SK-N-SH (cell line): ENCODE data around the gene GSTA5. TPM values are rescaled to one million over a fixed set of nuclear protein-coding genes. Genes with fewer than 3 reads are reported as not detected.
"Not testable (repeated sequence)": the region's sequence is repeated elsewhere in the genome, so short reads cannot be mapped to it uniquely, and the experiment has no call there.

Experiments
- CTCF ChIA-PET: fragments of 300-600, 350-600 bp; formaldehyde crosslinking; extraction: SDS; loops from one replicate; lab custom pipeline; 2021; lab: Yijun Ruan, JAX
- POLR2A ChIA-PET: fragments of 350-600 bp; sonication (Branson Sonifier 250); formaldehyde crosslinking; extraction: SDS; loops from one replicate; lab custom pipeline; 2020; ENCODE audit warnings: antibody characterized with exemption, inconsistent platforms; lab: Yijun Ruan, JAX
- DNase-seq: peaks from one replicate; pipeline ENCODE4 v3.0.0; 2012
- H2AFZ ChIP-seq: fragments of 200-600 bp; sonication (generic); 2 replicates; pipeline ENCODE4 v1.8.1; 2016; ENCODE audit warnings: antibody characterized with exemption, mild to moderate bottlenecking, low read depth
- H3F3A ChIP-seq: fragments of 200-600 bp; sonication (generic); replicated peaks from 2 replicates; pipeline ENCODE3; 2016; ENCODE audit warnings: antibody characterized with exemption, mild to moderate bottlenecking; ENCODE audit not compliant: insufficient read depth
- H3K27ac ChIP-seq, 2 experiments: fragments of 200-500 bp in 1 of 2; fragments of 200-600 bp in 1 of 2; sonication (Bioruptor generic) in 1 of 2; sonication (generic), shearing (Covaris generic) in 1 of 2; 2 replicates each; pipeline versions ENCODE4 v1.5.1 to v1.6.1; 2014 to 2016; ENCODE audit warnings: low read depth in 2 of 2, inconsistent platforms in 1 of 2, low read length in 1 of 2, mild to moderate bottlenecking in 1 of 2, mixed read lengths in 1 of 2
- H3K27me3 ChIP-seq: fragments of 200-600 bp; sonication (generic), shearing (Covaris generic); 2 replicates; pipeline ENCODE4 v1.6.1; 2016; ENCODE audit warnings: mixed run types; ENCODE audit not compliant: insufficient read depth
- H3K36me3 ChIP-seq, 2 experiments: fragments of 200-500 bp in 1 of 2; fragments of 200-600 bp in 1 of 2; sonication (Bioruptor generic) in 1 of 2; sonication (generic) in 1 of 2; replicated peaks in 1 of 2; 2 replicates each; pipeline versions ENCODE3 to v1.5.1; 2014 to 2016; ENCODE audit warnings: low read length in 1 of 2, mild to moderate bottlenecking in 1 of 2; ENCODE audit not compliant: insufficient read depth in 2 of 2, control insufficient read depth in 1 of 2
- H3K4me1 ChIP-seq, 2 experiments: fragments of 200-500 bp in 1 of 2; fragments of 200-600 bp in 1 of 2; sonication (Bioruptor generic) in 1 of 2; sonication (generic), shearing (Covaris generic) in 1 of 2; 2 replicates each; pipeline versions ENCODE4 v1.5.1 to v1.6.1; 2014 to 2016; ENCODE audit warnings: low read depth in 1 of 2, low read length in 1 of 2, mixed run types in 1 of 2; ENCODE audit not compliant: insufficient read depth in 2 of 2, control insufficient read depth in 1 of 2
- H3K4me2 ChIP-seq: fragments of 200-600 bp; sonication (generic), shearing (Covaris generic); 2 replicates; pipeline ENCODE4 v1.6.1; 2017; ENCODE audit warnings: mixed run types
- H3K4me3 ChIP-seq, 2 experiments: fragments of 200-500 bp in 1 of 2; fragments of 200-600 bp in 1 of 2; sonication (Bioruptor generic) in 1 of 2; sonication (generic), shearing (Covaris generic) in 1 of 2; 2 replicates each; pipeline versions ENCODE4 v1.5.1 to v1.8.1; 2014 to 2016; ENCODE audit warnings: low read depth in 2 of 2, inconsistent platforms in 1 of 2, low read length in 1 of 2, mild to moderate bottlenecking in 1 of 2, mixed read lengths in 1 of 2, moderate library complexity in 1 of 2
- H3K79me2 ChIP-seq: fragments of 200-600 bp; sonication (generic); 2 replicates; pipeline ENCODE4 v1.8.1; 2017; ENCODE audit warnings: mild to moderate bottlenecking; ENCODE audit not compliant: insufficient read depth
- H3K9ac ChIP-seq: fragments of 200-600 bp; sonication (generic); 2 replicates; pipeline ENCODE4 v1.6.1; 2017; ENCODE audit warnings: mixed run types
- H3K9me2 ChIP-seq: fragments of 200-600 bp; sonication (generic); 2 replicates; pipeline ENCODE4 v1.6.1; 2017; ENCODE audit warnings: mixed run types
- H3K9me3 ChIP-seq: fragments of 200-600 bp; sonication (generic); 2 replicates; pipeline ENCODE4 v1.6.1; 2017; ENCODE audit warnings: mixed run types, mild to moderate bottlenecking, moderate library complexity
- H4K20me1 ChIP-seq: fragments of 200-600 bp; sonication (generic); 2 replicates; pipeline ENCODE4 v1.6.1; 2017; ENCODE audit warnings: mild to moderate bottlenecking, mixed run types; ENCODE audit not compliant: insufficient read depth
- ELF1 ChIP-seq: IDR thresholded peaks from 2 replicates; pipeline ENCODE4 v1.4.0; 2012
- RAD21 ChIP-seq: IDR thresholded peaks from 2 replicates; pipeline ENCODE4 v1.6.1; 2012; ENCODE audit warnings: mild to moderate bottlenecking, low read length
- RCOR1 ChIP-seq: fragments of 150-350 bp; IDR thresholded peaks from 2 replicates; pipeline ENCODE4 v1.6.1; 2017; ENCODE audit warnings: antibody characterized with exemption, low read length
- TEAD4 ChIP-seq: IDR thresholded peaks from 2 replicates; pipeline ENCODE4 v1.4.0; 2012; ENCODE audit warnings: mild to moderate bottlenecking, borderline replicate concordance; ENCODE audit not compliant: insufficient read depth
- WGBS: methylation state at CpG from one replicate; pipeline ENCODE4 v1.1.6; 2017; ENCODE audit warnings: low lambda C conversion rate; 5-methylcytosine and 5-hydroxymethylcytosine counted together
- polyA plus RNA-seq, 3 experiments: library from polyadenylated mRNA; depleted of rRNA; stranded (reverse); fragments of >200 nt; gene quantifications; 2 replicates each; pipeline ENCODE4 v1.2.3, GENCODE V29; 2012
- TF ChIP-seq, protein P1 (sequence below): fragments of 150-350 bp; IDR thresholded peaks from 2 replicates; pipeline ENCODE4 v1.6.1; 2017; ENCODE audit warnings: antibody characterized with exemption, low read length, low read depth, borderline replicate concordance

The GSTA5 gene
- polyA plus RNA-seq, 1 of the 3 experiments (the other 2 are of a cell fraction) = not detected

DNA sequence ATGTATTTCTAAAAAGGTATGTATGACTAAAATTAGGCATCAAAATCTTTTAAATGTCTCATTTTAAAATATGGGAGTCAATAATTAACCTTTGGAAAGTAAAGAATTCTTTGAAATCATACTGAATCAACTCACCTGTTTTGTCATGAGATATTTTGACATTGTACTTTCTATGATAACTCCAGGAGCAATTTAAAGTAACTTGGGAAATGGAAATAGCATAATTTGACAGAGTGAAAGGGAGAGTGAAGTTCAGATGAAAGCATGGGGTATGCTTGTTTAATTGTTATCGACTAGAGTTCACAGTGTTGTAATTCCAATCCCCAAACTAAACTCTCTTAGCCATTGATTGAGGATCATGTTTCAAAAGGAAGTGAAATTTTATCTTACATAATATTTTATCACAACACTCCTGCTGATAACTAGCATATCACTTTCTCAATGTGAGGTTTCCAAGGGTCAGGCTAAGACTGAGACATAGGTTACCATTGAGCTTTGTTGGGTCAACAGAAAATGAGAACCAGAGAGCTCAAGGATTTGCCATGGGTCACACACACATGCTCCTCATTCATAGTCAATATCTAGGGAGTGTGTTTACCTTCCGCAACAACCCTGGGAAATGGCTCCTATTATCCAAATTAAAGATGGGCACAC is 39.3 kb downstream of the GSTA5 start:
- Histone ChIP-seq H2AFZ (no peak overlapping the region), H3K79me2 (no peaks in the 10 kb centered on the region), H3K36me3 (no peaks in the 10 kb centered on the region), H3K9ac (no peak overlapping the region), H3F3A (no peaks in the 10 kb centered on the region), H4K20me1 (no peaks in the 10 kb centered on the region), H3K4me3 (no peak overlapping the region), H3K4me1 (no peaks in the 10 kb centered on the region), H3K4me2 (no peak overlapping the region), H3K27me3 (no peaks in the 10 kb centered on the region; the same call in 1 of the 2 replicates), H3K9me2 (no peaks in the 10 kb centered on the region), H3K9me3 (no peaks in the 10 kb centered on the region), H3K27ac (no peak overlapping the region)
- no peak for TF ChIP-seq RCOR1
- TF ChIP-seq ELF1 = no peak
- TF ChIP-seq, protein P1, sequence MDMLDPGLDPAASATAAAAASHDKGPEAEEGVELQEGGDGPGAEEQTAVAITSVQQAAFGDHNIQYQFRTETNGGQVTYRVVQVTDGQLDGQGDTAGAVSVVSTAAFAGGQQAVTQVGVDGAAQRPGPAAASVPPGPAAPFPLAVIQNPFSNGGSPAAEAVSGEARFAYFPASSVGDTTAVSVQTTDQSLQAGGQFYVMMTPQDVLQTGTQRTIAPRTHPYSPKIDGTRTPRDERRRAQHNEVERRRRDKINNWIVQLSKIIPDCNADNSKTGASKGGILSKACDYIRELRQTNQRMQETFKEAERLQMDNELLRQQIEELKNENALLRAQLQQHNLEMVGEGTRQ = no peak
- TF ChIP-seq RAD21 = no peak
- TF ChIP-seq TEAD4 = no peak
- WGBS = 6% methylated on average over 2 of the region's 2 CpGs
- ChIA-PET POLR2A (no interaction called here), CTCF (no interaction called here)
- DNase-seq = no peak

DNA sequence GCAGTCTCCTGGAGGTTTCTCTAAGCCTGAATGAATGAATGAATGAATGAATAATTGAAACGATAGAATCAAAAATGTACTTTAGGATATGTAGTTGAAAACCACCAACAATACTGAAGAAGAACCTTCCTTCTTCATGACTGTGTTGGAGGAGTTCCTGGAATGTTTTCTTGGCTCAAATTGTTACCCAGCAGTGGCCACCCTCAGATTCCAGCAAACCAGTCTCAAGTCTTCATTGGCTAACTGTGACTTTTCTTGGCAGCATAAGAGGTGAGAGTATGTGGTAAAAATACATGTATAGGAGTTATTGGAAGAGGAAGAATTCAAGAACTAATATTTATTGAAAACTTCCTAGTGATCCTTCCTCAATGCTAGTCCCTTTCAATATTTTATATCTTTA is 41.3 kb downstream of the GSTA5 start:
- H4K20me1 ChIP-seq, H3K9me2 ChIP-seq, H3K79me2 ChIP-seq, H3K9ac ChIP-seq, POLR2A ChIA-PET, H3F3A ChIP-seq, DNase-seq, H3K9me3 ChIP-seq, H2AFZ ChIP-seq, H3K4me1 ChIP-seq, H3K36me3 ChIP-seq, CTCF ChIA-PET, H3K27me3 ChIP-seq, H3K4me3 ChIP-seq, H3K27ac ChIP-seq, H3K4me2 ChIP-seq: not testable (repeated sequence)
- 5% methylated on average over 1 of the region's 1 CpG for whole genome bisulfite sequencing

DNA sequence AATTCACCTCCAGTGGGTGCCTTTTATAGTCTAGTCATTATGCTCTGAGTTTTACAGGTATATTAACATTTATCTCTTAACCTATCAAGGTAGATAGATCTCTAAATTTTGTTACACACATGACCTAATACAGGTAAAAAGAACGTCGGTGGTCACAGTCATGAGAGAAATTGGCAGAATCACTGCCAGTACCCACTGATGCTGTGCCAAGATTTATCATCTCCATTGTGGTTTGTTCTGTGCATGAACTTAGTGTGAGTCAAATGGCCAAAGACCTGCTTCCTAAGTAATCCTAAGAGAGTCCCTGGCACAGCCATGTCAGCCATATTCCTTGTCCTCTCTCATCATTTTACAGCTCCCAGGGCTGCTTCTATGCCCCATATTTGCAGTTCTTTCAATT is 46.2 kb downstream of the GSTA5 start:
- H3K27me3 ChIP-seq, H3K4me2 ChIP-seq, POLR2A ChIA-PET, H3K27ac ChIP-seq, CTCF ChIA-PET, H3K4me3 ChIP-seq, H3K9me2 ChIP-seq, H3K79me2 ChIP-seq, H3K36me3 ChIP-seq, H2AFZ ChIP-seq, DNase-seq, H3F3A ChIP-seq, H3K9ac ChIP-seq, H3K9me3 ChIP-seq, H3K4me1 ChIP-seq, H4K20me1 ChIP-seq: not testable (repeated sequence)
- 3% methylated on average over 2 of the region's 2 CpGs for WGBS
